Measurements from ENCODE around the gene ARID1B.
"Not testable (repeated sequence)": the region's sequence is repeated elsewhere in the genome, so short reads cannot be mapped to it uniquely, and the experiment has no call there.

Gene ARID1B

DNA sequence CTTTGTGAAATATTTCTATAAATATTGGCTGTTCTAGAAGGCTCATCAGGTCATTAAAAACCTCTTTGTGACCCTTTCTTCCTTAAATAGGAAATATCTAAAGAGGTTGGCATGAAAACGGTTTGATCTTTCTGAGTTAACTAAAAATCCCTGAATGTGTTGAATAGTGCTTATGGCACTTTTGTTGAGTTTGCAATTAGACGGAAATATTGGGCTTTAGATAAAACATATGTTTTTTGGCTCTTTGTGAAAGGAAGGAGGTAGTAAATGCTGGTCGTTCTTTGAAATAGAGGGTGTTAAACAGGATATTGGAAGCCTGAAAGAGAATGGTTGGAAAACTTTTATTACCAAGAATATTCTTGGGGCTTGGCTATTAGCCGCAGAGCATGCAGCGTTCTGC is 163.0 kb downstream of the ARID1B start:
- DNase-seq (ENCODE audit: low spot score): no peak

DNA sequence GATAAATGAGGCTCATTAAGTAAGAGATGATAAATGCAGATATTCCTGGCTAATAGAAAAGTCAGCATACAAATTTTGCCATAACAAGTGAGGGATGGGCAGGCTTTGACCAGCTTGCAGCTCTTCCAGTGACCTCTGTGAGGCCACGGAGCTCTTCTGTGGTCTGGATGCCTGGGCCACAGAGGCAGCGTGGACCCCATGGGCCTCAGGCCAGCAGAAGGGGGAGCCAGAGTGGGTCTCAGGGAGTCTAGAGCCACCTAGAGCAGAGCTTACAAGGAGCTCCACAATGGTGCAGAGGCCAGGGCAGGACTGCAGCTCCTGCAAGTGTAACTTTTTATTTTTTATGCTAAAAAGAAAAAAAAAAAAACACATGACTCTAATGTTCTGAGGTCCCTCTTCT is 165.1 kb downstream of the ARID1B start:
- DNase-seq (ENCODE audit: low spot score): no peak

DNA sequence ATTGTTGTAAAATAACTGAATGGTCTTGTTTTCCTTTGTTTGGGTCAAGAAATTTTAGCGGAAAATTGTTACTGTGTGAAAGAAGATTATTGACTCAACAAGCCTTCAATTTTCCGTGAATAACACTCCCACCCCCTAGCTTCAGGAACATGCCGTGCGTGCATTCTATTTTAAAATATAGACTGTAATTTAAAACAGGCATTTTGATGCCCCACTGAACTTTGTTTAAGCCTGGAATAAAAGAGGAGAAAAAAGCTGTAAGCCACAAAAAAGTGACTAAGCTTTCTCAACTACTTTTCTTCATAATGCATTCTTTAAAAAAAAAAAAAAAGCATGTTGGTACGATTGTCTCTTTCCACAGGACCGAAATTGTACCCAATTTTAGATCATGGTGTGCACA is 166.0 kb downstream of the ARID1B start:
- DNase-seq (ENCODE audit: low spot score): no peak

DNA sequence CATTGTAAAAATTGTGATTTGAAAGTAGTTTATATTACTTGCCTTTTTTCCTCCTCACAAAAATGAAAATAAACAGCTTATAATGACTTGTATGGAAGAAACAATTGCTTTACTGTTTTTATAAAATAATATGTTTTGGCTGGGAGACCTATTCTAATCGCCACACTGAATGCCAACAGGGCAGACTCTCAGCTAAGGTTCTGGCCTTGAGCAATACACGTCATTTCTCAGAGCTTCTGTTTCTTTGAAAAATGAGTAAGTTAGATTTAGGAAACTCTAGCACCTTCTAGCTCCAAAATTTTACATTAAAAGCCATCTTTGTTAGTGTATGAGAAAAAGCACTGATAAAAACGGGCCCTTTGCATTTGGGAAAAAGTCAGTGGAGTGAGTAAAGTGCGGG is 166.6 kb downstream of the ARID1B start:
- DNase-seq (ENCODE audit: low spot score): no peak

DNA sequence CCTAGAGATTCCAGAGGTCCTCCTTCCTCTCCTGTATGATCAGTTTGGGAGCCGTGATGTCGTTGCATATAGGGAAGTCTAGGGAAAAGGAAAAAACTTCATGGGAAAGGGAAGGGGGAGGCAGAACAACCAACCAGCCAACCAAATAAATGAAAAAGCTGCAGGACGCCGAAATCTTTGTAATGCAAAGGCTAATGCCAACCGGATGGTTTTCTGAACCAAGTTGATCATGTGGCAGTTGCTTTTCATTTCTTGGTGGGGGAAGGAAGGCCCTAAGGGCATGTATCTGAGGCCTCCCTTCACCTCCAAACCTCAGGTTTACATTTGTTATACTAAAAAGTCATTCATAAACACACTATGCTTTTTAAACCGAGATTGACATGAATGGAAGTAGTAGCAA is 167.2 kb downstream of the ARID1B start:
- no peak for DNase-seq (ENCODE audit: low spot score)

DNA sequence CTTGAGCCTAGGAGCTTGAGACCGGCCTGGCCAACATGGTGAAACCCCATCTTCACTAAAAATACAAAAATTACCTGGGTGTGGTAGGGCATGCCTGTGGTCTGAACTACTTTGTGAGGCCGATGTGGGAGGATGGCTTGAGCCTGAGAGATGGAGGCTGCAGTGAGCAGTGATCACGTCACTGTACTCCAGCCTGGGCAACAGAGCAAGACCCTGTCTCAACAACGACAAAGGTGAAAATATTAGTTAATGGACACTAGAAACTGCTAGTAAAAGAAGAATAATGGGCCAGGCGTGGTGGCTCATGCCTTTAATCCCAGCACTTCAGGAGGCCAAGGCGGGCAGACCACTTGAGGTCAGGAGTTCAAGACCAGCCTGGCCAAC is 168.6 kb downstream of the ARID1B start:
- DNase-seq (ENCODE audit: low spot score): not testable (repeated sequence)

DNA sequence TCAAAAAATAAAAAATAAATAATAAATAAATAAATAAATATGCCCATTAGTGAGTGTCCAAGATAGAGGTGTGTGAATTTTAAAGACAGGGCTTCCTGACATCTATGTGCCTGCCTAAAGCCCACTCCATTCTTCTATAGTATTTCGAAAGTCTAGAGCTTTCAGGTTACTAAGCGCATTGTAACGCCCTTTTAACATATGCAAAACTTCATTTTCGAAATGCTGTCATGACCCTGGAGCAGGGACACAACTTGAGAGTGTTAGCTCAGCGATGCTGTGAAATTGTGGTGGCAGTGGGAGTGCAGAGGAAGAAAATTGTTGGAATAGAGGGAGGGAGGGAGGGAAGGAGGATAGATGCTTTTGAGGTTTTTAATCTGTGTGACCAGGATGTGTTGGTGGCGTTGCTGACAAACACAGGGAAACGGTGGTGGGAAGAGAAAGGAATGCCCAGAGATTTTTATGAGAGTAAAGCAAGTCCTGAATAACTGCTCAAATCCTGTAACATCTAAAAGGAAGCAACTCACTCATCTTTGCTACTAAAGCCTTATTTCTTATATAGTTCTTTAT is 169.3 kb downstream of the ARID1B start:
- no peak for DNase-seq (ENCODE audit: low spot score)

DNA sequence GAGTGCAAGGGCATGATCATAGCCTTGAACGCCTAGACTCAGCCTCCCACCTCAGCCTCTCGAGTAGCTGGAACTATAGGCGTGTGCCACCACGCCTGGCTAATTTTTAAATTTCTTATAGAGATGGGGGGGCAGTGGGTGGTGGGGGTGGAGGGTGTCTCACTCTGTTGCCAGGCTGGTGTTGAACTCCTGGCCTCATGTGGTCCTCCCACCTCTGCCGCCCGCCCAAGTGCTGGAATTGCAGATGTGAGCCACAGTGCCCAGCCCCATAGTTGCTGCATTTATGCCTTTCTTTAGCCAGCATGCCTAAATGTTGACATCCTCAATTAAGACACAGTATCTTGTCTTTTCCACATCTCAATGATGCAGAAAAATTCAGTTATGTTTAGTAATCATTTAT is 171.1 kb downstream of the ARID1B start:
- no peak for DNase-seq (ENCODE audit: low spot score)

DNA sequence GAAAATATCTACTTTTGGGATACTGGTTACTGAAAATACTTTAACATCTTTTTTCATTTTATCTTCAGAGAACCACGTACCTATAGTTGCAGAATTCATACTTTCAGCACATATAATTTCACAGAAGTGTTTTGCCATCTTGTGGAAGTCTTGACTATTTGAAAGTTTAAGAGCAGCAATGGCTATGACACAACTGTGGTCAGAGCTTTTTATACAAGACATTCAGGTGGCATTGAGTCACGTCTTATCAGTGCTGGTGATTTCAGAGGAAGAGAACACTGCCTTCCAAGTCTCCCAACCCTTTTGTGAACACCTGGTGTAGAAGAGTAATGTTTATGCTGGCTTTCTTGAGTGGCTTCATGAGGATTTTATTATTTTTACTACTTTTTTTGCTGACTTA is 171.6 kb downstream of the ARID1B start:
- DNase-seq (ENCODE audit: low spot score): peak; percentile 19

DNA sequence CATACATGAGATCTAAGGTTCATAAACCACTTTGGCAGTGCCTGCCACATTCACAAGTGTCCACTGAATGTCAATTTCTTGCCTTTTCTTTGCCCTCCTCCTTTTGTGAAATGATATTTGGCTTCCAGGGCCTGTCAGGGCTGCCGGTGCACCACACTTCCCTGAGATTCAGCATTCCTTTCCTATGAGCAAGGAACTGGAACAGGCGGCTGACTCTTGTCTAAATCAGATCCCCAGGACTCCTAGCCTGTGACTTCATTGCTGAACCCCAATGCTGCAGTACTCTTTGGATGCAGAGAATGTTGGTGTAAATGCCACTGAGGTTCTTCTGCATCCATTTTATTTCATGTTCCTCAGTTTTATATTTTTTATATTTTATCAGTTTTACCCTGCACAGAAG is 172.2 kb downstream of the ARID1B start:
- DNase-seq (ENCODE audit: low spot score): no peak

DNA sequence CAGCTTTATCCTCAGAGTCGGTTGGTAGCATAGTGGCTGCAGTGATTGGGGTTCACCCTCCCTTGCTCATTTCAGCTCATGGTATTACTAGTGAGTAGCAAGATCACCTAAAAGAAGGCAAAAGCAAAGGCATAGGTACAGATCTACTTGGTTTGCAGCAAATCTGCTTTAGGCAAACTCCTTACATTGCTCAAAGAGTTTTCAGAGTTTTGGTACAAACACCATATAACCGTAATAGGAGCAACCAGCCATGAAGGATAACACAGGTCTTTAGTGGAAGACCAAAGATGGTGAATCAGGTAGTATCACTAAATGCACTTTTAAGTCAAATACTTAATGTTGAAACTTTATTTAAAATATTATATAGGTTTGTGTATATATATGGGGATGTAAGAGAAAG is 172.9 kb downstream of the ARID1B start:
- no peak for DNase-seq (ENCODE audit: low spot score)

DNA sequence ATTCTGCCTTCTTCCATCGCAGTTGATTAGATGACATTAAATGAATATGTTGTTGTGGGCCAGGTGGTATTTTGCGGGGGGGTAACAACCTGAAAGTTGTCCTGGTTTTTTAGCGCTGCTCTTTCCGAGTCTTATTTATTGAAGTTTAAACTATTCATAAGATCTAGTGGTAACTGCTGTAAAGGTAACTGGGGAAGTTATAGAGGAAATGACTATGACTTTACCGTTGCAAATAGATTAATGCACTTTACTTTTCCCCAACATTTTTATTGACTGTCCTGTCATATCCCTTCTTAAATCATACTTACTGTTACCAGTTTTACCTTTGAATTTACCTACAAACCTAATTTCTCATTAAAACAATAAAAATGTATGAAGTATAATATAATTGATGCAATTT is 173.4 kb downstream of the ARID1B start:
- DNase-seq (ENCODE audit: low spot score): no peak

DNA sequence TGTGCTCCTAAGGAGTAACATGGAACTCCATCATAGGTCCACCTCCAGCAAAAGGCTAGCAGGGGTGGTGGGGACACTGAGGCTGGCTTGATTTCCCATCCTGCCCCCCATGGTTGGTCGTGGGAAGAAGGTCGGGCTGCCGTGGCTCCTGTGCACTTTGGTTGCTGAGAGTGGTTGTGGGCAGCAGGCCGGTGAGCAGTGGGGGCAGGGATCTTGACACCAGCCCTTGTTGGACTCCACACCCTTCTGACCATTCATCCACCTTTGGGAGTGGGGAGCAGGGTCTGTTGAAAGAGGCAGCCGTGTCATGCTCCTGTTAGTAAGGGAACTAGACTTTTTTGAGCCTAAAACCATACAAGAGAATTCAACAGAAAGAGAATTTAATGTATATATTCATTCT is 175.2 kb downstream of the ARID1B start:
- DNase-seq (ENCODE audit: low spot score): no peak

DNA sequence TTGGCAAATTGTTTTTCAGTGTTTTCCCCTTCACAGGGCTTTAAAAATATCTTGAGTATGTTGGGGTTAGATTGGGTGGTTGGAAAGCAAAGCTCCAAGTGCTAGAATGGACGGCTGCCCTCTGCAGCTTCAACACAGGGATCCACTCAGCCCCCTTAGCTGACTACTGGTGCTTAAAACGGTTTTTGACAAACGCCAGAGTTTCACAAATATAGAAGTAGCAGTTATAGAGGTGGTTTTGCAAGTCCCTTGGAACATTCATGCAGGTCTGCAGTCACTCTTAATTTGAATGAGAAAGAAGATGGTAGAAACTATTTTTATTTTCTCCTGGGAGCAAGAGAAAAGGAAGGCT is 175.9 kb downstream of the ARID1B start:
- DNase-seq (ENCODE audit: low spot score): no peak

DNA sequence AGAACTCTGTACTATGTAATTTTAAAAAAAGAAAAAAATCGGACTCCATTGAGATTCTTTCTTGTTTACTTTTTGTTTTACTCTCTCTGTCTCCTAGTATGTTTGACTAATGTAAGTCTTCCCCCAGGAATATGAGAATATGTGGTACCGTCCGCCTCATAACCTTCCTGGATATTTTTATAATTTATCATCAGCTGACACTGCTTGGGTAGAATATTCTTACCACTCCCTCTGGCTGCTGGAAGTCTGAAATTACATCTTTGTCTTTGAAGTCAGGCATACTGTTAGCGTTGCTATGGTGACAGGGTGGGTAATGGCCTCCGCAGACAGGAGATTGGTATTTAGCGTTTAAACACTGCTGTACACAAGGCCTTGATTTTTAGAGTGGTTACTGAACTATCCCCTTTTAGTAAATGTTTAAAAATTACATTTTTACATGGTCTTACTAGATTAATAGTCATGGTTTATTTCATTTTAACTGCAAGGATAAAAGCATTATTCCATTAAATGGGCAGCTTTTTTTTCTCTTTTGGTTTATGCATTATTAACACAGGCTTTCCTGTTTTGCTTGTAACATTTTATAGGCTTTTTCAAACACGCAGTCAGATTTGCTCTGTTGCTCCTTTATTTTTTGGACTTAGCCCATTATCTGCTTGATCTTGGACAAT is 176.4 kb downstream of the ARID1B start:
- peak; percentile 68 for DNase-seq (ENCODE audit: low spot score)

DNA sequence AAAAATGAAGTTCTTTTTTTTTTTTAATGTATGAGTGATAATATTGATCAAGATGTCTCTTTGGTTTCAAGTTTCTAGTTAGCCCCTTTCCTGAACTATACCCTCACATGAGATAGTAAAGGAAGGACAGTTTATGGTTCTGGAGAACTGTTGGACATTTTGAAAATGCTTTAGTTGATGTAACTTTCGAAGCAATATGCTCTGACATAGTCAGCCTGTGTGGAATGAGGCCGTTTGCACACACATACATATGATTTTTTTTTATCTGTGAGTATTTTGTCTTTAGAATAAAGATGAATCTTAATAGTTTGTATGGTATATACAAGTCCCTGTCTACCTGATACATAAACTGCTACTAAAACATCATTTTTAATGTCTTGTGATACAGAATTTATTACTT is 177.0 kb downstream of the ARID1B start:
- DNase-seq (ENCODE audit: low spot score): no peak

DNA sequence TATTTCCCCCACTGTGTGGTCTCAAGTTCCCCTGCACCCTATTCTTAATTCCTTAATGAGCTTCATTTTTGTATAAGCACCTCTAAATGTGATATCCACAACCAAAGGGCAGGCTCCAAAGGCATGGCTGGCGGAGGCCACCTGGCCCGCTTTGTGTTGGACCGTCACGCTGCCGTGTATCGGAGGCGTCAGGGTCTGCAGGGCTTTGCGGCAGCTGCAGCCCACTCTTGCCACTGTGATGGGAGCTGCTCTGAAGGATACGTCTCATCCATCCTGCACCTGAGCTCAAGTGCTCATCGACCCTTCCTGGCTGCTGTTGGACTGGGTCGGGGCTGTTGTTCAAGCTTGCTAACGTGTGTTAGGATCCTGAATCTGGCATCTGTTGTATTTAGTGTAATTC is 177.6 kb downstream of the ARID1B start:
- no peak for DNase-seq (ENCODE audit: low spot score)

DNA sequence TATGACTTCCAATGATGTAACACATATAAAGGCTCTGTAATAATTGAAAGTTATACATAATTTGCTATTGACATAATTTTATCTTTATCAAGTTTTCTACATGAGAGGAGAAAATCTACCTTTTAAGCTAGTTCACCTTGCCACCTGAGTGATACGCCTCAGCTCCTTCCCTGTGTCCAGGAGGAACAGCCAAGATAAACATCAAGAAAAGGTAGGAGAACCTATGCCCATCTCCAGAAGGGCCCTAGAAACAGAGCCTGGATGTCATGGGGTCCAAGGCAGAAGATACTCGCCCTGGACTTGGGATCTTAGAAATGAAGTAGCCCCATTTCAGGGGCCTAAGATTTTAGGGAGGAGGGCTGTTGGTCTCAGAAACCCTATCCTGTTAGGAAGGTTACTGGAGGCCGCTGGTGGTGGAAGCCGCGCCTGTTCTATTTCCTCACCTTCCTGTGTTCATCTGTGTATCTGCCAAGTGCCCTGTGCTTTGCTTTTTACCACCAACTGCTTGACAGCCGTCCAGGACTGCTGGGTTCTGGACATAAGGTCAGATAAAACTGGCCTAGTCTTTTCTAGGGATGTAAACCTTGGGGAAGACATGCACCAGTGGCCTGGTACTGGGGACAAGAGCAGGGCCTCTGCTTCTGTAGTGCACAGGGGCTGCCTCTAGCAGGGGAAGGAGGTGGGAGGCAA is 178.5 kb downstream of the ARID1B start:
- no peak for DNase-seq (ENCODE audit: low spot score)

DNA sequence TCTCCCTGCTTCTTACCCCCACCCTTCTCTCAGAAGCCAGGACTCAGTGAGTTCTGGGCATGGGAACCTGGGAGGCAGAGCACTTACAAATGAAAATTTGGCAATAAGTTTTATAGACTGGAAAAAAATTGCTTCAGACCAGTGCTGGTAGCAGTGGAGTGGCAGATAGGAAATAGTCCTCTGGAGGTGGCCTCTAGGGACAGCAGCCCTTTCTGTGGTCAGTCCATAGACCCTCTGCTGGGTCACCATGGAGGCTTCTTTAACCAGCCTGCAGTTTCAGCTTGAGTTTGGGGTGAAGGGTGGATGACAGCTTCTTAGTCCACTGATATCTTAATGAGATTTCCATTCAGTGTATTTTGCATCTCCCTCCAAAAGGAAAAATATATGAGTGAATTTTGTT is 179.1 kb downstream of the ARID1B start:
- DNase-seq (ENCODE audit: low spot score): no peak

DNA sequence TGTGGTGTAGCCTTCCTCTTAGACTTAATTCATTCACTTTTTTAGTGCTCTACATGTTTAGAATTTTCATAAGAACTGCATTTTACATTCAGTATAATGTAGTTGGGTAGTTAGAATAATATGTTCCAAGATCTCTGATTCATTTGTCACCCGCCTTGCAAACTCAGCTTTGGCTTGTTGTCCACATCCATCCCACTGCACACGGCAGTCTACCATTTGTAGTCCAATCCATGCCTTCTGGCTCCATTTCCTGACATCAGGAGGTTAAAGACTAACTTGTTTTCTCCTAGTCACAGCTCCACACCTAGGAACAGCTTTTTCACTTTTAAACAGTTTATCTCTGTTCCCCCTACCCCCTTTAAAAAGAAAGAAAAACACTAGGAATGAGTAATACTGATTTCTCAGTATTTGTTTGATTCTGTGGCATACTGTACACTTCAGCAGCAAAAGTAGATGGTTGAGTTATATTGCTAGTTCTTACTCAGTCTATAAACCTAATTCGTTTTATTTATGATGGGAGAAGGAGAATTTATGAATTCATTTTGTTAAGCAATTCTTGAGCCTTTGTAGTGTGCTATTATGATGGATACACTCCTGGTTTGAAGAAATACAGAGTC is 180.9 kb downstream of the ARID1B start:
- no peak for DNase-seq (ENCODE audit: low spot score)

DNA sequence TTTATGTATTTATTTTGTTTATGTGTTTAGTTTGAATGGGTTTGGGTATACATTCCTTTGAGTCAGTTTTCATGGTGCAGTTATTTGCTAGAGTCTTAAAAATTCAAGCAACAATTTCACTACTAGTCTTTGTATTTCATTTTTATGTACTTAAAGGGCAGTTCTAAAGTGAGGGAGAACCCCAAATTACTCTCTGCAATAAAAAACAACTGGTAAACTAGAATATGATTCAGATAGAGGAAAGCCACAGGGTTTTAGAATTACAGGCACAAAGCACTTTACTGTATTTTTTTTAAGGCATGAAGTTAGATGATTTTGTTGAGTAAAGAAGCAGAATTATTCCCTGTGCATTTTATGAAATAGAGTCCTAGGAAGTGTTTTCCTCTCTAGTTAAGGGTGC is 183.3 kb downstream of the ARID1B start:
- no peak for DNase-seq (ENCODE audit: low spot score)

DNA sequence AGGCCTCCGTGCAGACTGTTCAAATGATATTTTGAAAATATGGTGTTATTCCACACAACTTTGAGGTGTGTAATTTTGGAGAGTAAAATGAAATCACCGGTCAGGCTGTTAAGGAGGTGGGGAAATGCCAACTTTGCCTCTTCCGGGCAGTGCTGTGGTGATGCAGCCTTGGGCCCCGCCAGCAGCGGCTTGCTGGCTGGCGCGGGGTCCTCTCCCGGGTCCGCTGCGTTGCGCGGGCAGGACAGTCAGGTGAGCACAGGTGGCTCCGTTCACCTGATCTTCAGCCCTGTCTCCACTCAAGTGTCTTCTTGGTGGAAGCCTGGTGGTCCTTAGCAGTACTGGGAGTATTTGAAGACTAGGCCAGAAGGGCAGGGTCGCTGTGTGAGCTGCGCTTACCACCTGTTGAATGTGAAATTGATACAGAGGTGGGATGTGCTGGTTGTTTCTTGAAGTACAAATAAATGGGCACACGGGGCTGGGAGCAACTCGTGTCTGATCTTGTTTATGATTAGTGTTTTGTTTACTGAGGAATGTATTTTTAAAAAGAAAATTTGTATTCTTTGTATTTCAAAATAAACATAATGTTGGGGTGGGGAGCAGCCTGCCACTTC is 184.2 kb downstream of the ARID1B start:
- no peak for DNase-seq (ENCODE audit: low spot score)
